GM12864 (cell line): ENCODE results near the gene MAP6.

Source experiments
- DNase-seq: peaks from one replicate; pipeline ENCODE4 v3.0.0-alpha.2; 2011; ENCODE audit warnings: low read depth
- H3K4me3 ChIP-seq: 2 replicates; pipeline ENCODE4 v1.5.1; 2011; ENCODE audit warnings: mild to moderate bottlenecking, low read depth, low read length, control low read depth
- TF ChIP-seq, protein P1 (sequence below): IDR thresholded peaks from 2 replicates; pipeline ENCODE4 v1.5.1; 2011; ENCODE audit warnings: low read depth, mild to moderate bottlenecking, moderate library complexity, low read length, control low read depth, inconsistent platforms; ENCODE audit errors: missing control alignments

MAP6 gene

DNA sequence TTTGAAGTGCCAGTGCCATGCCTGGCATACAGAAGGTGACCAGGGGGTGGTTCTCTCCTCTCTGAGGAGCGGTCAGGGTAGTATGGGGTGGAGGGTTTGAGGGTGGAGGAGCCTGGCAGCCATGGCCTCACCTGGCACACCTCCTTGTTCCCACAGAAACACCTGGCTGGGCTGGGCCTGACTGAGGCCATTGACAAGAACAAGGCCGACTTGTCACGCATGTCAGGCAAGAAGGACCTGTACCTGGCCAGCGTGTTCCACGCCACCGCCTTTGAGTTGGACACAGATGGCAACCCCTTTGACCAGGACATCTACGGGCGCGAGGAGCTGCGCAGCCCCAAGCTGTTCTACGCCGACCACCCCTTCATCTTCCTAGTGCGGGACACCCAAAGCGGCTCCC is 97.2 kb downstream of the MAP6 start:
- DNase-seq, result no peak
- TF ChIP-seq, protein P1, sequence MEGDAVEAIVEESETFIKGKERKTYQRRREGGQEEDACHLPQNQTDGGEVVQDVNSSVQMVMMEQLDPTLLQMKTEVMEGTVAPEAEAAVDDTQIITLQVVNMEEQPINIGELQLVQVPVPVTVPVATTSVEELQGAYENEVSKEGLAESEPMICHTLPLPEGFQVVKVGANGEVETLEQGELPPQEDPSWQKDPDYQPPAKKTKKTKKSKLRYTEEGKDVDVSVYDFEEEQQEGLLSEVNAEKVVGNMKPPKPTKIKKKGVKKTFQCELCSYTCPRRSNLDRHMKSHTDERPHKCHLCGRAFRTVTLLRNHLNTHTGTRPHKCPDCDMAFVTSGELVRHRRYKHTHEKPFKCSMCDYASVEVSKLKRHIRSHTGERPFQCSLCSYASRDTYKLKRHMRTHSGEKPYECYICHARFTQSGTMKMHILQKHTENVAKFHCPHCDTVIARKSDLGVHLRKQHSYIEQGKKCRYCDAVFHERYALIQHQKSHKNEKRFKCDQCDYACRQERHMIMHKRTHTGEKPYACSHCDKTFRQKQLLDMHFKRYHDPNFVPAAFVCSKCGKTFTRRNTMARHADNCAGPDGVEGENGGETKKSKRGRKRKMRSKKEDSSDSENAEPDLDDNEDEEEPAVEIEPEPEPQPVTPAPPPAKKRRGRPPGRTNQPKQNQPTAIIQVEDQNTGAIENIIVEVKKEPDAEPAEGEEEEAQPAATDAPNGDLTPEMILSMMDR, result no peak

DNA sequence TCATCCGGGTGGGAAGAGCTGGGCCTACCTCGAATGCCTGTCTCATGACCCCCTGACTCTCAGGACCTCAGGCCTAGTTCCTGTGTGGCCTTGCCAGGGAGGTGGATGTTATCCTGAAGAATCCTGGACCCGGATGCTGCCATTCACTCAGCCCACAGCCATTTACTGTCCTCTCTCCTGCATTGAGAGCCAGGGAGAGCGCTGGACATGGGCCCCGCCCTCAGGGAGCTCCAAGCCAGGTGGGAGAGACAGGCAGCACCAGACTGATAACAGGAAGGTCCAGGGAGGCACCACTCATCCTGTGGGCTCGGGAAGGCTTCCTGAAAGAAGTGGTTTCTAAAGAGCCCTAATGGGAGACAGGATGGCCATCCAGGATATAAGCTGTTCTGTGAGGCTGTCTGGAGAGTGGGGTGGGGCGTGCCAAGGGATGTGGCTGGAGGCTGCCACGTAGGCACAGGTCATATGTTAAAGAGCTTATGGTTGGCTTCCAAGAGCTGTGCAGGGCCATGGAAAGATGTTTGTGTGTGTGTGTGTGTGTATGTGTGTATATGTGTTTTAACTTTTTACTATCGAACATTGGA is 98.2 kb downstream of the MAP6 start:
- no peak for DNase-seq
- TF ChIP-seq, protein P1, result no peak
- no peak overlapping the region for H3K4me3 ChIP-seq

More for the DNA sequence above, 97.2 kb downstream of the MAP6 start:
- no peak overlapping the region for H3K4me3 ChIP-seq

DNA sequence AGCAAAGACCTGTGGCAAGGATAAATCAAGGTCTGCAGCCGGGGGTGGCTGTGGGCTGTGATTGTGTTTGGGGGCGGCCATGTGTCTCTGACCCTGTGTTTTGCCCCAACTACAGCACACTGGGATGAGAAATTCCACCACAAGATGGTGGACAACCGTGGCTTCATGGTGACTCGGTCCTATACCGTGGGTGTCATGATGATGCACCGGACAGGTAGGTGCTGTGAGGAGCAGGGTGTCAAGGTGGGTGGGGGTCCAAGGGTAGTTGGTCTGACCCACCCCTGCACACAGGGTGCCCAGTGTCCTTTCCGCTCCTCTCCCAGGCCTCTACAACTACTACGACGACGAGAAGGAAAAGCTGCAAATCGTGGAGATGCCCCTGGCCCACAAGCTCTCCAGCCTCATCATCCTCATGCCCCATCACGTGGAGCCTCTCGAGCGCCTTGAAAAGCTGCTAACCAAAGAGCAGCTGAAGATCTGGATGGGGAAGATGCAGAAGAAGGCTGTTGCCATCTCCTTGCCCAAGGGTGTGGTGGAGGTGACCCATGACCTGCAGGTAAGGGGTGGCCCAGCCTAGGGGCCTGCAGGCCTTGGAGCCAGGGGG is 100.1 kb downstream of the MAP6 start:
- TF ChIP-seq, protein P1, result no peak
- no peak for DNase-seq
- H3K4me3 ChIP-seq, result no peak overlapping the region

DNA sequence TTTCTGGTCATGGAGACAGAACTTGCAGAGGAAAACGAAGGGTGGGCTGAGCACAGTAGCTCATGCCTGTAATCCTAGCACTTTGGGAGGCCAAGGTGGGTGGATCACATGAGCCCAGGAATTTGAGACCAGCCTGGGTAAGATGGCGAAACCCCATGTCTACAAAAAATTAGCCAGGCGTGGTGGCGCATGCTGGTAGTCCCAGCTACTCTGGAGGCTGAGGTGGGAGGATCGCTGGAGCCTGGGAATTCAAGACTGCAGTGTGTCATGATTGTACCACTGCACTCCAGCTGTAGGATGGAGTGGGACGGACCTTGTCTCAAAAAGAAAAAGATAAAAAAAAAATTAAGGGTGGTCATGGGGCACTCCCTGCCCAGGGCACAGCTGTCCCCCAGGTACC is 100.9 kb downstream of the MAP6 start:
- TF ChIP-seq, protein P1, result no peak
- no peak overlapping the region for H3K4me3 ChIP-seq
- DNase-seq, result no peak

DNA sequence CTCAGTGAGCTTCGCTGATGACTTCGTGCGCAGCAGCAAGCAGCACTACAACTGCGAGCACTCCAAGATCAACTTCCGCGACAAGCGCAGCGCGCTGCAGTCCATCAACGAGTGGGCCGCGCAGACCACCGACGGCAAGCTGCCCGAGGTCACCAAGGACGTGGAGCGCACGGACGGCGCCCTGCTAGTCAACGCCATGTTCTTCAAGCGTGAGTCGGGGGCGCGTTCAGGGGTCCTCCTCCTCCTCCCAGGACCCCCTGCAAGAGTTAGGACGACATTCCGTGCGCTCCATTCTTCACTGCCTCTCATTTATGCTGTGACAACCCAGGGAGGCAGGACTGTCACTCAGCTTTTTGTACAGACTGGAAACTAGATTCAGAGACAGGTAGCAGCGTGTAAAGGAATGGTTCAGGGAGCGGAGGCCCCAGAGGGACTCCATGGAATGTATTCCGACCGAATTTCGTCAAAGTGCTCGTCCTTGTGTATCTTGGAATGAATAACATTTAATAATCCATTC is 102.0 kb downstream of the MAP6 start:
- TF ChIP-seq, protein P1, result no peak
- H3K4me3 ChIP-seq, result no peak overlapping the region
- DNase-seq, result no peak

DNA sequence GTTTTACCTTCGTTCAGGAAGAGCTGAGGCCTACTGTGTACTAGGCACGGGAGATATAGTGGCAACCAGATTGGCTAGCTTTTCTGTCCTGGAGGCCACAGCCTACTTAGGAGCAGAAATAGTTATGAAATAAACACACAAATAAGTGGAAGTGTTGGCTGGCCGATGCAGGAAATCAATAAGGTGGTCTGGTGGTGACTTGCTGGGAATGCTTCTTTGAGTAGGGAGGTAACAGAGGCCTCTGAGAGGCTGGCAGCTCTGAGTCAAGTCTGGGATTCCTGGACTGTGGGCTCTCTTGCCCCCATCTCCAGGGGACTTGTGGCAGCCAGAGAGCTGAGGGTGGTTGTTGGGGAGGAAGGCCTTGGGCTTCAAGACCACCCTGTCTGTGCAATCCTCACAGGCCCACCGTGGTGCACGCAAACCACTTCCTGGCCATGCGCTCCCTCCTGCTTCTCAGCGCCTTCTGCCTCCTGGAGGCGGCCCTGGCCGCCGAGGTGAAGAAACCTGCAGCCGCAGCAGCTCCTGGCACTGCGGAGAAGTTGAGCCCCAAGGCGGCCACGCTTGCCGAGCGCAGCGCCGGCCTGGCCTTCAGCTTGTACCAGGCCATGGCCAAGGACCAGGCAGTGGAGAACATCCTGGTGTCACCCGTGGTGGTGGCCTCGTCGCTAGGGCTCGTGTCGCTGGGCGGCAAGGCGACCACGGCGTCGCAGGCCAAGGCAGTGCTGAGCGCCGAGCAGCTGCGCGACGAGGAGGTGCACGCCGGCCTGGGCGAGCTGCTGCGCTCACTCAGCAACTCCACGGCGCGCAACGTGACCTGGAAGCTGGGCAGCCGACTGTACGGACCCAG is 102.7 kb downstream of the MAP6 start:
- H3K4me3 ChIP-seq, result no peak overlapping the region
- TF ChIP-seq, protein P1, result no peak
- no peak for DNase-seq
